HG03469 (cell line): Measurements from ENCODE around the gene PSMB2.

ENCODE experiments used
- ATAC-seq: cut with Tn5 transposase; IDR thresholded peaks from one replicate; pipeline ENCODE4 v1.9.1; 2021; ENCODE audit warnings: mild to moderate bottlenecking, moderate library complexity, moderate number of reproducible peaks; ENCODE audit not compliant: unreplicated experiment

PSMB2 gene

DNA sequence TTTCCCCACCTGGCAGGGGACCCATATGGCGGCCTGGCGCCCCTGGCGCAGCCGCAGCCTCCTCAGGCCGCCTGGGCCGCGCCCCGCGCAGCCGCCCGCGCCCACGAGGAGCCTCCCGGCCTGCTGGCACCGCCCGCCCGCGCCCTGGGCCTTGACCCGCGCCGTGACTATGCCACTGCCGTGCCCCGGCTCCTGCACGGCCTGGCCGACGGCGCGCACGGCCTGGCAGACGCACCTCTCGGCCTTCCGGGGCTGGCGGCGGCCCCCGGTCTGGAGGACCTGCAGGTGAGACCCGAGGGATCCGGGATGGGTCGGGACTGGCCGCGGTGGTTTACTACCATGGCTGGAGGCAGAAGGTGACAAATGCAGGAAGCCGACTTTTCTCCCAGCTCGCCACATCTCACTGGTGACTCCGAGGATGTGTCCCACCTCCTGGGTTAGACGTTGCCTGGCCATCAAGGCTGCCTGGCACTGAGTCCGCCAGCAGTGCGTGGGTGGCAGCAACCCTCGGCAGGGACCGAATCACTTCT, 67.1 kb downstream of the PSMB2 start:
- ATAC-seq: no peak

DNA sequence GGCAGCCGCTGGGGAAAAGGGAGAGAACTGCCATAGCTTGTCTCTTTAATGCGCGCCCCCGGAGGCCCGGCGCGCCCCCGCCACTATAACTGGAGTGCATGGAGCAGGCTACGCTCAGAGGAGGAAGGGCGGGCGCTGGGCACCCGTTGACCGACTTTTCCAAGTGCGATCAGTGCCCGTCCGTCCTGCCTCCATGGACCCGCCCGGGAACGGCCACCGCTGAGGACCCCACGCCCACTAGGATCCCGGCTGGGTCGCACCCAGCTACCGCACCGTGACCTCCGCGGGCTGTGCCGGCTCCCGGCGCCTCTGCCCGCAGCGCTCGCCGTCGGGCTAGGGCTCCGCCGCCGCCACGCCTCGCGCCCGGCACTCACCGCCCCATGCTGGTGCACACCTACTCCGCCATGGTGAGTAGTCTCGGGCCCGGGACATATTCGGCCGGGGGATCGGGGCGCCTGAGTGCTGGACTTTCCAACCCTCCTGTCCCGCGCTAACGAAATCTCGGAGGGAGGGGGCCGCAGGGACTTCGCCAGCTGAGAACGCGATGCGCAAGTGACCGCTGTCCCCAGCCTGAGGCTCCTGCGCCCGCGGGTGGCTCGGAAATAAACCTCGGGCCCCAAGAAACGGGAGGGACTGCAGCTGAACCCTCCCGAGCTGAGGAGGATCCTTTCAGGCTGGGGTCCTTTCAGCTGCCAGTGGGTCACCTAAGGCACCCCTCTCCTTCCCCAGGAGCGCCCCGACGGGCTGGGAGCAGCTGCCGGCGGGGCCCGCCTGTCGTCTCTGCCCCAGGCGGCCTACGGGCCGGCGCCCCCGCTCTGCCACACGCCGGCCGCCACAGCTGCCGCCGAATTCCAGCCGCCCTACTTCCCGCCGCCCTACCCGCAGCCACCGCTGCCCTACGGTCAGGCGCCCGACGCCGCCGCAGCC, 67.9 kb downstream of the PSMB2 start, which contains the start of gene TFAP2E:
TFAP2E (plus strand) TSS at position 117 of the 927 bp plus-strand sequence; CDS start at position 381, 264 bp downstream.
- no peak for ATAC-seq

DNA sequence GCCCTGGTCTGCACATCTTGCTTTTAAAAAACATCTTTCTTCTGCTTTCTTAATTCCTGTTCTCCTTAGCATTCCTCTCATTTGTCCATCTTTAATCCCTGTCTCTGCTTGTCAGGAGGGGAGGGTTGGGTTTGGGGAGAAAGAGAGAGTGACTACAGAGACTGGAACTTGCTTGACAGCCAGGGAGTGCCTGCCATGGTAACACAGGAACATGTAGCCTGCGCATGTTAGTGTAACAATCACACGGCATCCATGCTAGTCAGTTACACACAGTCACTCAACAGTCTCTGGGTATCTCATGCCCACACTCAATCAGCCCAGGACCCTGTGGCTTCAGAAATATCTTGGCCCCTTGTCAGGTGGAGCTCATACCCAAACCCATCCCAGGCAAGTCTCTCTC, 69.0 kb downstream of the PSMB2 start:
- ATAC-seq: no peak

DNA sequence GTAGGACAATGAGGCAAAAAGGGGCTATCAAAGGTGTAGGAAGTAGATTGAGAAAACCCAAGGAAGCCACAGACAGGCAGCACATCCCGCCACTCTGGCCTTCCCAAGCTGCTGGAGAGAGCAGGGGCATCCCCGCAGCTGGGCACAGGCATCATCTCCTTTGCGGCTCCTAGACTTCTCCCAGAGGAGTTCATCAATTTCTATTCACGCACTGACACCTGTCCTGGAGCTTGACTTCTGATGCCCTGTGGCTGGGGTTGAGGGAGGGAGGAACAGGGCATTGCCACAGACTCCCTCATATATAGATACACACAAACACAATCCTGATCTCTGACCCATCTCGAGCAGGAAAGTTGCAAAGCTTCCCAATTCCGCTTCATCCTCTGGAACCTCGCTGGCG, 70.1 kb downstream of the PSMB2 start:
- ATAC-seq: no peak

DNA sequence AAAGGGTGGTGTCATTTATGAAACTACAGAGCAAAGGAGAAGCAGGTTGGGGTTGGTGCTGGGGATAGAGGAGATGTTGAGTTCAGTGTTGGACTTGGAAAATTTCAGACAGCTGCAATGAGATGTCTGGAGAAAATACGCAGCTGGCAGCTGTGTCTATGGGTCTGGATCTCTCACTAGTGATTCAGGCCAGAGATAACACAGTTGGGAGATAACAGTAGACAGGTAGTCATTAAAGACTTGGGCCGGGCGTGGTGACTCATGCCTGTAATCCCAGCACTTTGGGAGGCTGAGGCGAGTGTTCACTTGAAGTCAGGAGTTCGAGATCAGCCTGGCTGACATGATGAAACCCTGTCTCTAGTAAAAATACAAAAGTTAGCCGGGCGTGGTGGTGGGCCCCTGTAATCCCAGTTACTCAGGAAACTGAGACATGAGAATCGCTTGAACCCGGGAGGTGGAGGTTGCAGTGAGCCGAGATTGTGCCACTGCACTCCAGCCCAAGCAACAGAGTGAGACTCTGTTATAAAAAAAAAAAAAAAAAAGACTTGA, 70.7 kb downstream of the PSMB2 start:
- ATAC-seq: no peak

DNA sequence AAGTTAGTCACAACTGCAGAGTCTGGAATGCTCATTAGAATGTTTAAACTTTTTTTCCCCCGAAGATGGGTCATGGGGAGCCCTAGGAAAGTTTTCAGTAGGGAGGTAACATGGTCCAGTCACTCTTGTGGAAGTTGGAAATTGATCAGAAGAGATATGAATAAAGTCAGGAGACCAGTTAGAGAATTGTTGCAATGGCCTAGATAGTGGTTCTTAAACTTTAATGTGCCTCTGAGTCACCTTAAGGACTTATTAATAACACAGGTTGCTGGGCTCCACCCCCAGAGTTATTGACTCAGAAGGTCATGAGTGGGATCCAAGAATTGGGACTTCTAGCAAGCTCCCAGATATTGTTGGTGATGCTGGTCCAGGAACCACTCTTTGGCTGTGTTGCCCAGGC, 71.4 kb downstream of the PSMB2 start:
- no peak for ATAC-seq

DNA sequence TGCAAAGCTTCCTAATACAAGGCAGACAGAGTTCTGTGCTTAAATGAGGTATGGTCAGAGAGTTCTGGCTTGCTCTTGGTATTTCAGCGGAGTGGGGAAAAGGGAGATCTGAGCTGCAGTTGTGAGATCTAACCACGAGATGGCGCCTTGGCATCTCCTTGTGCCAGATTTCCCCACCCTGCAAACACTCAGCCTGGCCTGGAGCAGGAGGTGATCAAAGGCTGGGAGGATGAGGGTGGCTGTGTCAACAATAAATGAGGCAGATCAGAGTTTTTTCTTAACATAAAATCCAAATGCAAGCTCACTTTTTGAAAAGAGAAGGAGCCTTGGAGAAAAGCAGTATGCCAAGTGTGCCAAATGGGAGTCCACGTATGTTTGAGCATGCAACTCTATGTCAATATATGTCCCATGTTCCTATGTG, 72.3 kb downstream of the PSMB2 start:
- no peak for ATAC-seq

DNA sequence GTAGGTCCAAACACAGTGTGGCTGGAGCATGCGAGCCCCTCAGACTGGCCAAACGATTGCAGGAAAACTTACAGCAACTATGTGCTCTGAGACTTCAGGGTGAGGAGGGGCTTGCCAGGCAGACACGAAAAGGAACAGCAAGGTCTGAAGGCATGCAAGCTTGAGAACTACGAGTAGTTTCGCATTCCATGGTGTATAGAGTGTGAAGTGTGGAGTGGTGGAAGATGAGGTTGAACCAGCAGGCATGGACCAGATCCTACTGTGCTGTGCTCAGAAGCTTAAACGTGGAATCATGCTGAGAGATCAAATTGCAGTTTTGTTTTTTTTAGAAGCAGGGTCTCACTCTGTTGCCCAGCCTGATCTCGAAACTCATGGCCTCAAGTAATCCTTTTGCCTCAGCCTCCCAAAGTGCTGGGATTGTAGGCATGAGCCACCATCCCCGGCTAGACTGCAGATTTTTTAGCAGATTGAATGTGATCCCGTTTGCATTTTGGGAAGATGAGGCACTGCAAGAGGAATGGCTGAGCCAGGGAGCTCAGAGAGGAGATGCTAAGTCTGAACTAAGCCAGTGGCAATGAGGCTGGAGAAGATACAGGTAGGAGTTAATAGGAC, 73.3 kb downstream of the PSMB2 start:
- no peak for ATAC-seq

DNA sequence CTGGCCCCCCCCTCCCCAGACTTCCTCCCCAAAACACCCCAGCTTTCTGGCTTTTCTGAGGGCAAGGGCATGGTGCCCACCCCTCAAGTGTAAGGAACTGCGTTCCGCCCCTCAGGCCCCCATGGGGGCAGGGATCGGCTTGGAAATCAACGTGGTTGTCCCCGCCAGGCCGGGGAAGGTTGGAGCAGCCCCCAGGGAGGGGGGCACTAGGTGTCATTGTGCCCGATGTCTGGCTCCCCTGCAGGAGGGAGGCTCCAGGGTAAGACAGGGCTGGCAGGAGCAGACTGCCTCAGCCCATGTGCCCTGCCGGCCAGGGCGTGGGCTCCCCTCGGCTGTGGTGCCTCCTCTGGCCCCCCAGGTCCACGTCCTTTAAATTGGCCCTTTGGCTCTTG, 75.6 kb downstream of the PSMB2 start:
- no peak for ATAC-seq

DNA sequence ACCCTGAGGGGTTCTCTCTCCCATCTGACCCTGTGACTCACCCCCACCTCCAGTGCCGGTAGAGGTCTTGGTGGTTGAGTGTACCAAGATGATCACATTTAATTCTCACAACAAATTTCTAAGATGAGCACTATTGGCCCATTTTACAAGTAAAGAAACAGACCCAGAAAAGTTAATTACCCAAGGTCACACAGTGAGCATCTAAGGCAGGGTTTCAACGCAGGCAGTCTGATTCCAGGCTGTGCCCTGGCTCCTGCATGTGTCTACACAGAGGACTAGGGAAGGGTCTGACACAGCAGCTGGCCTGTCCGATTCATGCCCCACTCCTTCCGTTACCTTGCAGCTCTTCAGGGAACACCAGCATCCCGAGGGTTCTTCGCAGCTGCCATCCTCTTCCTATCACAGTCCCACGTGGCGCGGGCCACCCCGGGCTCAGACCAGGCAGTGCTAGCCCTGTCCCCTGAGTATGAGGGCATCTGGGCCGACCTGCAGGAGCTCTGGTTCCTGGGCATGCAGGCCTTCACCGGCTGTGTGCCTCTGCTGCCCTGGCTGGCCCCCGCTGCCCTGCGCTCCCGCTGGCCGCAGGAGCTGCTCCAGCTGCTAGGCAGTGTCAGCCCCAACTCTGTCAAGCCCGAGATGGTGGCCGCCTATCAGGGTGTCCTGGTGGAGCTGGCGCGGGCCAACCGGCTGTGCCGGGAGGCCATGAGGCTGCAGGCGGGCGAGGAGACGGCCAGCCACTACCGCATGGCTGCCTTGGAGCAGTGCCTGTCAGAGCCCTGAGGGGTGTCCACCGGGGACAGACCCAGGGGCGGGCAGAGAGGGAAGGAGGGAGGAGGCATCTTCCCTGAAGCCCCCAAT, 76.2 kb downstream of the PSMB2 start:
- ATAC-seq: no peak

DNA sequence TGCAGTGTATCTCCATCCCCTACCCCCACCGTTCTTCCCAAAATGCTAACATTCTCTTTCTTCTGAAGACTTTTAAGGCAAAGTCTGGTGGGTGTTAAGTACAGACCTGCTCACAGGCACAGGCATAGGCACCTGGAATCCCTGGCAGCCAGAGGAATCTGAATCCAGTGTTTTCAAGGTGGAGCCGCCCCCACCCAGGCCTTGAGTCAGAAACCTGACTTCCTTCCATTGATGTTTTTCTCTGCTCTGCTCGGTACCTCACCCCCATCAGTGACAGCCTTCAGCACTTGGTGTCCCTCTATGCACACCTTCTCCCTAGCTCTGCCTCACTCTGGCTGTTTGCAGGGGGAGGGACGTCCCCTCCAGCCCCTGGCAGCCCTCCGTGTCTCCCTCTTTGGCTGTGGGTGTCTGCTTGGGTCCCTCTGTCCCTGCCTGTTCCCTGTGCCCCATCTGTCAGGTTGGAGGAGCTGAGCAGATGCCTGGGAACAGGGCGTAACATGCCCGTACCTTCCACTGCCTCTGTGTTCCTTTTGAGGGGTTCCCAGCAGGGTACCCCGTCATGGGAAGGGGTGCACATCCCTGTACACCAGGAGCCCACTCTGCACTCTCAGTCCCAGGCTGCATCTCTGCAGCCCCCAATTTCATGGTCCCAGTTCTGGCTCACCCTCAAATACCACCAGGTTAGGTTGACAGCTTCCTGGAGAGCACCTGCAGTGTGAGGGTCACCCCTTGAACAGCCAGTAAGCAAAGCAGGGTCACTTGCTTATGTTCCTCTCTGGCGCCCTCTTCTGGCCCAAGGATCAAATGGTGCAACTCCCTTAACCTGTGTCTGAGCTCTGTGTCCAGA, 77.1 kb downstream of the PSMB2 start:
- ATAC-seq: no peak

DNA sequence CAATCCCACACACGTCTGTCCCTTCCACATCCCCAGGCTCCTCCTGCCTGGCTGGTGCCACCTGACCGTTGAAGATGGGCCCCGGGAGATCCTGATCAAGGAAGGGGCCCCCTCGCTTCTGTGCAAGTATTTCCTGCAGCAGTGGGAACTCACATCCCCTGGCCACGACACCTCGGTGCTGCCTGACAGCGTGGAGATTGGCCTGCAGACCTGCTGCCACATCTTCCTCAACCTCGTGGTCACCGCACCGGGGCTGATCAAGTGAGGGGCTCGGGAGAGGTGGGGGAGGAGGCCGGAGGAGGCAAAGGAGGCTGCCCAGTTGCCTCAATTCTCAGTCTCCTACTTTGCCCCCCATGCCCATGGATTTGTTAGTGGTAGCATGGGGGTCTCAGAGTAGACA, 78.2 kb downstream of the PSMB2 start:
- no peak for ATAC-seq

DNA sequence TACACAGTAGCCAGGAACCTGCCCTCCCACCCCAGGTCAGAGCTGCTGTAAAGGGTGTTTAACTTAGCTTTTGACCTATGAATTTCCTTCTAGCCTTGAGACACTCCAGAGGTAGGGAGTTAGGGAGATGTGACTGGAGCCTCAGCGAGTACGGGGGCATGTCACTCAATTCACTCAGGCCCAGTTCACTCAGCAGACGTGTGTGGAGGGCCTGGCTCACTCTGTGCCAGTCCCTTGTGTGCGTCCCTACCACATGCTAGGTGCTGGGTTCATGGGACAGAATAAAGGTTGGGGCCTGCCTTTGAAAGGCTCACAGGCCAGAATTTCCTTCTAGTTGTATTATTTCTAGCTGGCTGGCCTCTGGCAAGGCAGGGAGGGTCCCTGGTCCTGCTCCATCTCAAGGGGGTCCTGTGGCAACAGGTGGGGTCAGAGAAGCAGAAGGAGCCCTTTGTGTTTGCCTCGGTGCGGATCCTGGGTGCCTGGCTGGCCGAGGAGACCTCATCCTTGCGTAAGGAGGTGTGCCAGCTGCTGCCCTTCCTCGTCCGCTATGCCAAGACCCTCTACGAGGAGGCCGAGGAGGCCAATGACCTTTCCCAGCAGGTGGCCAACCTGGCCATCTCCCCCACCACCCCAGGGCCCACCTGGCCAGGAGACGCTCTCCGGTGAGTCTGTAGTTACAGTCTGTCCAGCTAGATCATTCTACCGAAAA, 79.2 kb downstream of the PSMB2 start:
- no peak for ATAC-seq

DNA sequence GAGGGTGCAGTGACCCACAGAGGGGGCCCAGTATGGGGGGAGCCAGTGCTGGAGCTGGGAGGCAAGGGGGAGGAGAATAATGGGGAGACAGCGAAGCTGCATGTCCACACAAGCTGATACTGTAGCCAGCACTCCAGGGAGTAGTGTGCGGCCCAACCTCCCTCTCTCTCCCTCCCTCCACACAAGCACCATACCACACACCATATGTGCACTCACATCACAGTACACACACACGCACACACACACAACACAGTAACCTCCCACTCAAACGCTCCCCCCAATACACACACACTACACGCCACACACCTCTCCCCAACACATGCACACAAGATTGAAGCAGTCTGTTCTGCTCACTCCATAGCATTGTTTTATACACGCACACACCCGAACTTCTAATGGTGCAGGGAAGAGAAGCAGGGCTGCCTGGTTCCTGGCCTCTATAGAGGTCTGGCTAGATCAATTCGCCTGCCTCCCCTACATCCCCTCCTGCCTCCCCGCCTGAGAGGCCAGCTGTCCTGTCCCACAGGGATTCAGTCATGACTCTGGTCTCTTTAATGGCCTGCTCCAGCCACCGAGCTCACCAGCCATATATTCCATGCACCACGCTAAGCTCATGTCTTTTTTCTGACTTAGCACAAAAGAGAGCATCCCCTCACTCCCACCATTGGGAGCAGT, 79.9 kb downstream of the PSMB2 start:
- no peak for ATAC-seq

DNA sequence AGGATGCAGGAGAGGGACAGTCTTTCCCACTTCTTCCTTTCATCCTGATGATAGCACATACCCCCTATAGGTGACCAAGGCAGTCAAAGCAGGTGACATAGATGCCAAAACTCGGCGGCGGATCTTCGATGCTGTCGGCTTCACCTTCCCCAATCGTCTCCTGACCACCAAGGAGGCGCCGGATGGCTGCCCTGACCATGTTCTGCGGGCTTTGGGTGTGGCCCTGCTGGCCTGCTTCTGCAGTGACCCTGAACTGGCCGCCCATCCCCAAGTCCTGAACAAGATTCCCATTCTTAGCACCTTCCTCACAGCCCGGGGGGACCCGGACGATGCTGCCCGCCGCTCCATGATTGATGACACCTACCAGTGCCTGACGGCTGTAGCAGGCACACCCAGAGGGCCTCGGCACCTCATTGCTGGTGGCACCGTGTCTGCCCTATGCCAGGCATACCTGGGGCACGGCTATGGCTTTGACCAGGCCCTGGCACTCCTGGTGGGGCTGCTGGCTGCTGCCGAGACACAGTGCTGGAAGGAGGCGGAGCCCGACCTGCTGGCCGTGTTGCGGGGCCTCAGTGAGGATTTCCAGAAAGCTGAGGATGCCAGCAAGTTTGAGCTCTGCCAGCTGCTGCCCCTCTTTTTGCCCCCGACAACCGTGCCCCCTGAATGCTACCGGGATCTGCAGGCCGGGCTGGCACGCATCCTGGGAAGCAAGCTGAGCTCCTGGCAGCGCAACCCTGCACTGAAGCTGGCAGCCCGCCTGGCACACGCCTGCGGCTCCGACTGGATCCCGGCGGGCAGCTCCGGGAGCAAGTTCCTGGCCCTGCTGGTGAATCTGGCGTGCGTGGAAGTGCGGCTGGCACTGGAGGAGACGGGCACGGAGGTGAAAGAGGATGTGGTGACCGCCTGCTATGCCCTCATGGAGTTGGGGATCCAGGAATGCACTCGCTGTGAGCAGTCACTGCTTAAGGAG, 80.8 kb downstream of the PSMB2 start:
- ATAC-seq: no peak

DNA sequence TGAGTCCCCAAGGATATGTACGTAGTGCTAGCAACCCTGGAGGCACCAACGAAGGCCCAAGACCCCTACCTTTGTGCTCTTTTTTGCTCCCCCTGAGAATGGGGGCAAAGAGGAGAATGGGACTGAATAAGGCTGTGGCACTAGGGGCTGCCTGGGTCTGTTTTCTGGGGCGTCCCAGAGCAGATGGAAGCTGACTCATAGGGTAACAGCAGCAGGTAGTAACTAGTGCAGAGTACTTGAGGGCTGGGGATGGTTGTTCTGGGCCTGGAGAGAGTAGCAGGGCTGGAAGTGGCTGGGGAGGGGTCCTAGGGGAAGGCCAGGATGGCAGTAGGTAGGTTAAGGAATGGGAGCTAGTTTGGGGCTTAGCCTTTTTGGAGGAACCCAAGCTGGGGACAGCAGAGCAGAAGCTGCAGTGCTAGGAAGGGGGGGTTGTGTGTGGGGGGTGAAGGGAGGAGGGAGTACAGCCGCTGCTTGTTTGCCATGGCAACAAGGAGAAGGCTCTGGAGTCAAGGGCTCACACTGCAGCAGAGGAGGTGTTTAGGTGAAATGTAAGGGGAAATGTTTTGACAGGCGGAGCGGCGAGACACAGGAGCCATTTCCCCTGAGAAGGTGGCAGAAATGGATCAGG, 81.9 kb downstream of the PSMB2 start:
- no peak for ATAC-seq
